HG03571 (cell line): Measurements from ENCODE around the gene SLC6A3.
A peak's percentile ranks its signal among the peaks of the same experiment; 100 is the strongest.

Experiments
- ATAC-seq: cut with Tn5 transposase; IDR thresholded peaks from one replicate; pipeline ENCODE4 v1.9.1; 2021; ENCODE audit not compliant: unreplicated experiment

SLC6A3 gene

DNA sequence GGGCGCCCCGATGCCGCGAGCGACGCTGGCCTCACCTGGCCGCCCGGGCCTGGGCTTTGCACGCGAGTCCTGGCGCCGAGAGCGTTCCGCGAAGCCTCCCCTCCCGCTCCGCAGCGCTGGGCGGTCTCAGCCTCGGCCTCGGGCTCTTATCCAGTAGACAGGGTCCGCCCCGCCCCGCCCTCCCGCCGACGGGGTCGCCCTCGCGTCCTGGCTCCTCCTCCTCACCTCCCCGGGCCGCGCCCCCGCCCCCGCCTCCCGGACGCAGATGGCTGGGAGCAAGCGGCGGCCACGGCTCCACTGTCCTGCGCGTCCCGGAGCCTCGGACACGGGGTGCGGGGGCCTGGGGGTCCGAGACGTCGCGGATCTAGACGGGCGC, at the start of gene SLC6A3:
SLC6A3 (minus strand) TSS at position 128 of the 376 bp plus-strand sequence. CDS start 2,243 bp downstream, outside the sequence.
- no peak for ATAC-seq

GRCh38 chr5:1493941-1494340, 48.7 kb upstream of the SLC6A3 start:
- ATAC-seq, result no peak

DNA sequence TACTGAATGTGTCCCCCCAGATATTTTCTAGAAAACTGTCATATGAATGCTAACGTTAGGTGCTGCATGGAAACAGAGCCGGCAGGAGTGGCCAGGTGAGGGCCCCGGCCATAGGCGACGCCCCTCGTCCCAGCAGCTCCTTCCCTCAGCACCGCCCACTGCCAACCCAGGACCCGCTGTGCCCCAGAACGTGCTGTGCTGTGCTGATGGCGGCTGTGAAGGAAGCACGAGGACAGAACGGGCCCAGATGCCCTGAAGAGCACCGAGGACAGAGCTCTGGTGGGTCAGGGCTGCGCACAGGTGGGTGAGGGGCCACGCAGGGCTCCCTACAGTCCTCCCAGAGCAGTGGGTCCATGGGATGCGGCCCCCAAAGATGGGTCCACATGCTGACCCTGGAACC, 48.2 kb upstream of the SLC6A3 start:
- no peak for ATAC-seq

DNA sequence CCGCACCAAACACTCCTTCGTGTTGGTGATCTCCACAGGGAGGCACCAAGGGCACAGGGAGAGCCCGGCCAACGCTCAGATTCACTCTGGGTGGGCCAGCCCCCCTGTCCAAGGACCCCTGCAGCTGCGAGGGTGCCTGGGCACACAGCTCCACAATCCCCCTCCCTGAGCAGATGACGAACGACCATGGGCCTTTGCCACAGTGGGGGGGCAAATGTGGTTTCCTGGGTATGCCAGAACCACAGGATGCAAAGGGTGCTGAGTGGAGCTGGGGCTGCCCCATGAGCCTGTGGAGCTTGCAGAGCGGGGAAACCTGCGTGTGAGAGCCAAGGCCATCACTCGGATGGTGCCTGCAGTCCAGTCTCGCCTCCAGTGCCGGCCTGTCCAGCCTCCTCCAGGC, 47.5 kb upstream of the SLC6A3 start:
- ATAC-seq, result no peak

- no peak for ATAC-seq
Observed at GRCh38 chr5:1490376-1490775, 45.1 kb upstream of the SLC6A3 start.

DNA sequence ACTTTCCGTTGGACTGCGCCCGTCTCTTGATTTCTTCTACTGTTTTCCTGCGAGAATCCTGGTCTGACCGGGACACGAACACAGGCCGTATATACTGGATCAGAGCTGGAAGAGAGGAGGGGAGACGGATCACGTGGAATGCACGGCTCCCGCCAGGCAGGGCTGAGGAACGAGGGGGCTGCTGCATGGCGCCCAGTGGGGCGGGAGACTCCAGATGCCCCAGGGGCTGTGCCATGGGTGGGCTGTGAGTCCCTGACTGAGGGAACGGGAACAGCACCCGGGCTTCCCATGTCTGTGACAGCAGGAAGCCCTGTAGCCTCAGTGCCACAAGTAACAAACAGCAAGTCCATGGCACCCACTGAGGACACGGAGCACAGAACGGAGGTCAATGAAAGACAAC, 44.5 kb upstream of the SLC6A3 start:
- no peak for ATAC-seq

DNA sequence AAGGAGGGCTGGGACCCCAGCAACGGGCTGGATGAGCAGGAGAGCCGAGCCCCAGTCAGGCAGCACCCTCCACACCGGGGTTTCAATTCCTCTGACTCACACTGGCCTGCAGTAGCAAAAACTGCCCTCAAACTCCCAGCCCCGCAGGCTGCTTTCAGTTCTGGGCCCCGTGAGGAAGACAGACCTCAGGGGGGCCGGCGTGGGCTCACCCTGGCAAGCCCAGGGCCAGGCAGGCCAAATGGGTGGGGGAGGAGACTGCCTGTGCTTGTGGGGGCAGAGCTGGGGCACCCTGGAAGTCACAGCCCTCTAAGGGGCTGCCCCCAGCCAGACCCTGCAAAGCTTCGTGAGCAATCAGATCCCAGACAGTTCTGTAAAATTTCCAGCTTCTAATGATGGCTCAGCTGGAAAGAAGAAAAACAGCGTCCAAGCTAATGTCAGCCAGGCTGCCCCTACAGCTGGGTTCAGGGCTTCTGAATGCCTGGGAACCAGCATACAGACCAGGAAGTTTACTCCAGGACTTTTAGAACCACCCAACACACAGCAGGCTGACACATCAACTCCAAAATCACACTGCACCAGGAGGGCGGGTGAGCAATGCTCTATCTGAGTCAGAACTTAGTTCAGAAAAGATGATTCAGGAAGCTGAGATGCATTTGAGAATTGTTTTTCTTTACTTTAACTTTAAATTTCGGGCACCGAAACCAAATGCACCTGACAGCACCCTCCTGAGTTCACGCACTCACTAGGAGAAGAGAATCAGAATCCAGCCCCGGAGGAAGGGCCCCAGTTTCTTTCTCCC, 43.8 kb upstream of the SLC6A3 start:
- ATAC-seq, result peak; percentile 30

- no peak for ATAC-seq
Observed at GRCh38 chr5:1487079-1487764, 42.0 kb upstream of the SLC6A3 start.

DNA sequence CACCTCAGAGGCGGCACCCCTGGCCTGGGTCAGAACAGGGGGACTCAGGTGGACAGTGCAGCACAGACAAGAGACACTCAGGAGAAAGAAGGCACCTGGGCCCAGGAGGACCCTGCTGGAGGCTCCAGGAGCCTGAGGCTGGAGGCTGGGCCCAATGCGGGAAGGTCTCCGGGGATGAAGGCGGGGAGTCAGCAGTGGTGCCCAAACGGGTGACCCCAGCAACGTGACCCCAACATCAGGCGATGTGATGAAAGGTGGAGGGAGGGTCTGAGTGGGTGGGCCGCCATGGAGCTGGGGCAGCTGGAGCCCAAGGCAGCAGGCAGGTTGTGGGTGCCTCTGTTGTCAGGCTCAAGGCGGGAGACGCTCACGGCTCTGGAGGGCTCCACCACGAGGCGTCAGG, 41.0 kb upstream of the SLC6A3 start:
- no peak for ATAC-seq

GRCh38 chr5:1485579-1486118, 40.4 kb upstream of the SLC6A3 start:
- no peak for ATAC-seq

DNA sequence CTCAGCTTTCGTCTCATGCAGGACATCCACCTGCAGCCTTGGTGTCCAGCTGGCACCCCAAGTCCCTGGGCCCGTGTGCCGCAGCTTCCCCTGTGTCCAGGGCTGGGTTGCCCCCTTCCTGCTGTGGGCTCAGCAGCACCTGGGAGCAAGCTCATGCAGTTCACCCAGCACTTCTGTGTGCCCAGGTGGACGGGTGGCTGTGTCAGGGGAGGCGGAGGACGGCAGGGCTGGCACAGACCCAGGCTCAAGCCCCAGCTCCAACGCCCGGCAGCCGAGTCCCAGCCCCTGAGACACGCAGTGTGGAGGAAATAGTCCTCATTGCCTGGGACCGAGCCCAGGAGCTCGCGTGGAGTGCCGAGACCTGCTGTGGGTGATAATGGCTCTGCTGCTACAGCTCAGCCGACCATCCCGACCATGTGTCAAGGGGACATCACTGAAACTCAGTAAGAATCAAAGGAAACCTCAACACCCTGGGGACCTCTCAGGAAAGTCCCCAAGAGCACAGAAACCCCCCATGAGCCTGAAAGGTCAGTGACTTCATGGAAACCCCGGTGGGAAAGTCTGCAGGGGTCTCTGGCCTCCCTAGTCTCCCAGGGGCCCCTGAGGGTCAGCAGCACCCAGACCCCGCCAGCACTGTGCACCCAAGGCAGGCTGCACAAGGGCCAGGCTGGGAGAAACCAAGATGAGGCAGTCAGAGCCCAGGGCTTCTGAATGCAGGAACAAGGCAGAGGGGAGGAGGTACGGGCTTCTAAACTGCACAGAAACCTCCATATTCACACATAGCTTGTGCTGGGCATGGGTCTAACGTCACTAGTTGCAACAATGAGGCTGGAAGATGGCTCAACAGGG, 39.7 kb upstream of the SLC6A3 start:
- peak; percentile 50 for ATAC-seq

GRCh38 chr5:1483856-1484729, 38.9 kb upstream of the SLC6A3 start:
- ATAC-seq, result no peak

GRCh38 chr5:1483064-1483463, 37.8 kb upstream of the SLC6A3 start:
- no peak for ATAC-seq

DNA sequence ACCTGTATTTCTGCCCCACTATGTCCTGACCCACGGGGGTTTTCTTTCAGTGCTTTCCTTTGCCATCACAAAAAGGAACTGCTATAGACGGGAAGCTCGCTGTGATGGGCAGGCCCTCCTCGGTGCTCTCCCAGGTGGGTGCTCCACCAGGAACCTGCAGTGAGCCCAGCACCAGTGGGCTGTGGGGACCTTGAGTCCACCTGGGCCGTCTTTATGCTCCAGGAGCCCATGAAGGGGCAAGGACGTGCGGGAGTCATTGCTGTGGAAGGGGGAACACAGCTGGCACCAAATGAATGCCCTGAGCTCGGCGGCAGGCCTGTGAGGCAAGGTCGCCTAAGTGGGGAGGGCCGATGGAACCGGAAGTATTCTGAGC, 36.7 kb upstream of the SLC6A3 start:
- no peak for ATAC-seq

DNA sequence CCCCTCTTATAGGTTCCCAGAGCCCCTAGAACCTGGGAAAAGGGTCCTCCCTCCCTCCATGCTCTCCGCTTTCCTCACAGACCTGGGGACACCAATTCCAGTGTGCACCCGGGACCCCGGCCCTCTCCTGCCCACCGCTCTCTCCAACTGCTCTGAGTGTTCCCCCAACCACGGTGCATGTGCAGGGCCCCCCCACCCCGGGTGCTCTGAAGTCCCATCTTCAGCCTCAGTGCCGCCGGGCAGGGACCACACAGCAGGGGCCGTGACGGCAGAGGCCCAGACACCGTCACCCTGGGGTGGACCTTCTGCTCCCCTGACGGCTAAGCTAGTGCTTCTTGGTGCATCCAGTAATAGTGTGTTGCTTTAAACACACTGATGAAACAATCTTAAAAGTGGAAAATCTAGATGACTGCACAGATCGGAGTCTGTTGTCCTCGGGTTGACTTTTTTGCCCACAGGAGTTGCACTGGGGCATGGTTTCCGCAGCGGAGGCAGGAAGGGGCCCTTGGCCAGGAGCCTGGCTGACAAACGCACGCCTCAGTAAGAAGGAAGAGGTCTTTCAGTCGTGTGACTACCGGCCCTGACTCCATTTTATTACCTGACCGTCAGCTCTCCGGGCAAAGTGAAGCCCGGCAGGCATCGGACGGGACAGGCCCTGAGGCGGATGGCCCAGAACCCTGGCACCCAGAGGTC, 36.2 kb upstream of the SLC6A3 start:
- no peak for ATAC-seq

DNA sequence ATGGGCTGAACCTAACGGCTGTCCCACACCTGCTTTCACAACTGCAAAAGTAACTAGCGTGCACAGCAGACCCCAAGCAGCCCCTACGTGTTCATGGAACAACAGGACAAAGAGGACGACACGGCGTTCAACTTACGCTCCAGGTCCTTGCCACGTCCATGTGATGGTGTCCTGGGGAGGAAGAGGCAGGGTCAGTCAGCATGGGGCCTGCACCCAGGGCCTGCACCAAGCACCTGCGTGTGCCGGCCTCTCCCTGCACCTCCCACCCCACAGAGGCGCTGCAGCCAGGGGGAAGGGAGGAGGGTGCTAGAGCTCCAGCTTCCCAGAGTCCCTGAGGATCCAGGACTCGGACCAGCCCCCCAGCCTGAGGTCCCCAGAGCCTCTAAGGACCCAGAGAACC, 35.6 kb upstream of the SLC6A3 start:
- ATAC-seq, result no peak

GRCh38 chr5:1480217-1480616, 35.0 kb upstream of the SLC6A3 start:
- no peak for ATAC-seq

- no peak for ATAC-seq
Observed at GRCh38 chr5:1479581-1480188, 34.4 kb upstream of the SLC6A3 start.

GRCh38 chr5:1479066-1479465, 33.8 kb upstream of the SLC6A3 start:
- no peak for ATAC-seq
